NCI-H2029 (cell line): ENCODE measurements around the gene ZBED4.
"Not testable (repeated sequence)": the region's sequence is repeated elsewhere in the genome, so short reads cannot be mapped to it uniquely, and the experiment has no call there.

Experiments used
- DNase-seq: peaks from one replicate; lab custom pipeline; 2025; lab: John Stamatoyannopoulos, UW

ZBED4 gene

DNA sequence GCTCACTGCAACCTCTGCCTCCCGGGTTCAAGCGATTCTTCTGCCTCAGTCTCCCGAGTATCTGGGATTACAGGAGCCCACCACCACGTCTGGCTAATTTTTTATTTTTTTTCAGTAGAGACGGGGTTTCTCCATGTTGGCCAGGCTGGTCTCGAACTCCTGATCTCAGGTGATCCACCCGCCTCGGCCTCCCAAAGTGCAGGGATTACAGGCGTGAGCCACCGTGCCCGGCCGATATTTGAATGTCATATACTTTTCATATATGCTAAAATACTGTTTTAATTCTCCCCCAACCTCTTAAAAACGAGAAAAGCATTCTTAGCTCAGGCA, 1.1 kb upstream of the ZBED4 start:
- DNase-seq: not testable (repeated sequence)

DNA sequence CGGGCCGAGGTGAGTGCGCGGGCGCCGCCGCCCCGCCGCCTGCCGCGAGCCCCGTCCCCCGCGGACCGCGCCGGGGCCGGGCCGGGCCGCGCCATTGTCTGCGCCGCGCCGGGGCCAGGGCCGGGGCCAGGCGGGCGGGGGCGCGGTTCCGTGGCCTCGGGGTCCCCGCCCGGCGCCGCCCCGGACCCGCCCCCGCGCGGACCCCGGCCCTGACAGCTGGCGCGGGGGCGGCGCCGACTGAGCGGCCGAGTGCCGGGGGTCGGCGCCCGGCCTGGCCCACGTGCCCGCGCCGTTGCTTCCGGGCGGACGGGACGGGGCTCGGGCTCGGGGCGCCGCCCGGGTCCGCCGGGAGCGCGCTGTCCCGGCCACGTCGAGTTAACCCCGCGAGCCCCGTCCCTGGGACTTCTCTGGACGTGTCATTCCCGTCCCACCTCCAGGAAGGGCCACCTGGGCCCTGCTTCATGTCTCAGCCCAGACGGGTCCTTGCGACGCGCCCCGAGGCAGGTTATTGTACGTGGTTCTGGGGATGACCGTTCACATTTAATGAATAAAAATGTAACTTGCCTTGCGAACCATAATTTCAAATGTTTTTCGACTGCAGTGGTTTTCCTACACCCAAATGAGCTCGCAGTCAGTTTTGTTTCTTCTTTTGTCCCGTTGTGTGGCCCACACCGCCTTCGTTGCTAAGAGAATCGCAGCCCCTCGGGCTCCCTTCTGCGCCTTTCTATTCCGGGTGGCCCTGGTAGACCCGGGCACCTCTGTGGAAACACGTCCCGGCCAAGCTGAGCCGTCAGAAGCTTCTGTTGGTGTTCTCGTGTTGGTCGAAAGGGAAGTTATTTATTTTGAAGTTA, 562 bp downstream of the ZBED4 start:
- DNase-seq: no peak

- no peak for DNase-seq
Measured at GRCh38 chr22:49855251-49855911, 1.7 kb downstream of the ZBED4 start.

DNA sequence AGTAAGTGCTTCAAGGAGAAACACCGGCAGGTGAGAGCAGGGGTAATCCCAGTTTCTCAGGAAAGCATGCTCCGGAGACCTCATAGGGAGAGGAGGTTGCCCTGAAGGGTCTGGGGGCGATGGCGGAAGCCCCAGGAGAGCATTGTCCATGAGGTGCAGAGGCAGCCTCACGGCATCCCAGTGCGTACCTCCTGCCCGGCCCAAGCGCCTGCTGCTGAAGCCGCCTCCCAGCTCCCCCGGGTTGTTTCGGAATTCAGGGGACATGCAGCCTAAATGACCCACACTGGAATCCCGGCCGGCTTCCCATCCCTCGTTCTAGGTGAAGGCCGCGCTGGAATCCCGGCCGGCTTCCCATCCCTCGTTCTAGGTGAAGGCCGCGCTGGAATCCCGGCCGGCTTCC, 2.7 kb downstream of the ZBED4 start:
- no peak for DNase-seq

DNA sequence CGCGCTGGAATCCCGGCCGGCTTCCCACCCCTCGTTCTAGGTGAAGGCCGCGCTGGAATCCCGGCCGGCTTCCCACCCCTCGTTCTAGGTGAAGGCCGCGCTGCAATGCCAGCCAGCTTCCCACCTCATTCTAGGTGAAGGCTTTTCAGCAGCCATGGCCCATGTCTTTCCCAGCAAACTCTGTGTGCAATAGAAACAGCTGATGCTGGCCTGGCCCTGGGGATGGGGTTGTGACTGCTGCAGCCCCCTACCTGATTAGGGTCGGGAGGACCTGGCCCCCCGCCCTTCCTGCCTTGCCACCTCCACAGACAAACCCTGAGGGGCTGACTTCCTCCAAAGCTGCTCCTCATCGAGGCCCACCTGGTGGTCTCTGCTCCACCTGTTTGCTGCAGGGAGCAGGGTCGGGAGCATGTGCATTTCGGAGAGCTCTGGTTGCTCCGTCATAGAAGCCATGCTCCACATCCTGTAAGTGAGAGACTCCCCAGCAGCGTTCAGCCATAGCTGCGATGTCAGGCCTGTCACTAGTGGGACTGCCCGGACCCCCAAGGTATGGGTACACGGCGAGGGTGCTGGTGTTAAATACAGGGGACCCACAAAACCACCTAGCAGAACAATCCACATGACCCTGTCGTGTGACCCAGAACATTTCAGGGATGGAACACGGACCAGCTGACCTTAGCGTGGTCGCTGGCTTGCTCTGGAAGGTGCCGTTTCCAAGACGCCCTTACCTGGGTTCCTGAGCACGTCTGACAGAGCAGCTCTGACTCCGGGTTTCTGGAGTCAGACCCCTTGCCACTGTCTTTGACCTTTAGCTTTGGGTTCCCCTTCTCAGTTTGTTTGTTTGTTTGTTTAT, 3.3 kb downstream of the ZBED4 start:
- no peak for DNase-seq

- no peak for DNase-seq
Measured at GRCh38 chr22:49858827-49859226, 5.2 kb downstream of the ZBED4 start.

DNA sequence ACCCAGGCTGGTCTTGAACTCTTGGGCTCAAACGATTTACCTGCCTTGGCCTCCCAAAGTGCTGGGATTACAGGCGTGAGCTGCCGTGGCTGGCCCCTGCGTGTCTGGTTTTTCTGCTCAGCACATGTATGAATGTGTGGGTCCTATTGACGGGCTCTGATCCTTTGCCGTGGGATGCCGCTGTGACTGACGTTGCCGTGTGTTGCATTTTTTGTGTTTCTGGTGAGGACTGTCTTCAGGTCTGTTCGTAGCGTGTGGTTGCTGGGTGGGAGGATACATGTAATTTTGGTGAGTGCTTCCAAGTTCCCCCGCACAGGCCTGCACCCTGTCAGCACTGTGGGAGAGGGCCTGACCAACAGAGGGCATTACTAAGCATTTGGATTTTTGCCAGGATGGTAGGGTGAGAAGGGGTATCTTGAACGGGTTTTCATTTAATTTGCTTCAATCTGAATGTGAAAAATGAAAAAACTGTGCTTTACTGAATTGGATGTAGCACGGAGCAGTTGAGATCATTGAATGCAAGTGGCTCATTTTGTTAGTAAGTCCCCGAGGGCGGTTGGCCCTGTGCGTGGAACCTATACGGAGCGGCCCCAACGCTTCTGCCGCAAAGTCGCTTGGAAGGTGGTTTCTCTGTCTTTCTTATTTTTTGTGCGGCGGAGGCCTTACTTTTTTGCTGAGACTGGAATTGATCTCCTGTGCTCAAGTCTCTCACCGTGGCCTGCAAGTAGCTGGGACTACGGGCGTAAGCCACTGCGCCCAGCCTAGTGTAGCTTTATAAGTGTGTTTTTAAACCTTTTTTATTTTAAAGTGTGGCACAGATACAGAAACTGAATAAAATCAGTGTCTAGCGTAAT, 8.2 kb downstream of the ZBED4 start:
- no peak for DNase-seq

- no peak for DNase-seq
Measured at GRCh38 chr22:49862496-49862776, 8.8 kb downstream of the ZBED4 start.

- DNase-seq: no peak
Measured at GRCh38 chr22:49863931-49864330, 10.3 kb downstream of the ZBED4 start.

DNA sequence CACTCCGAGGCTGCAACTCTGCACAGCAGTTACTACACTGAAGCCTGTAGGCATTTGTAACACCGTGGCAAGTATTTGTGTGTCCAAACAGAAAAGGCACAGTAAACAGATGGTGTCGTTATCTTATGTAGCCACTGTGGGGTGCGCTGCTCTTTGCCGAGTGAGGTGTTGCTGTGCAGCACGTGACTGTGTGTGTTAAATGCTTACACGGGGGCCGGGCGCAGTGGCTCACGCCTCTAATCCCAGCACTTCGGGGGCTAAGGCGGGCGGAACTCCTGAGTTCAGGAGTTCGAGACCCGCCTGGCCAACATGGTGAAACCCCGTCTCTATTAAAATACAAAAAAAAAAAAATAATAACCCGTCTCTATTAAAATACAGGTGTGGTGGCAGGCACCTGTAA, 11.5 kb downstream of the ZBED4 start:
- DNase-seq: no peak

DNA sequence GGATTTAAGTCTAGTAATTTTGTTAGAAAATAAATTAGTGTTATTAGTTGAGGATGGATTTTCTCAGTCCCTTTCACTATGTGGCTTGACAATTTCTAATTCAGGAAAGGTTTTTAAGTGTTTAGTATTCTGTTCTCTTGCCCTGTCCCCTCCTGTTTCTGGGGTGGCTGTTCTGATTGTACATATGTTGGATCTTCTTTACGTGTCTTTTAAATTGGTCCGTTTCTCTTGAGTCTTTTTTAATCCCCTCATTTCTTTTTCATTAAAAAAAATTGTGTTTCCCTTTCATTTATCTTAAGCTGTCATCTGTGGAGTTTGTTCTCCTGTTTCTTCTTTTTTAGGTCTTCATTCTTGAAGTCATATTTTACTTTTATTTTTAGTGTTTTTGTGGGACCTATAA, 12.5 kb downstream of the ZBED4 start:
- DNase-seq: no peak

DNA sequence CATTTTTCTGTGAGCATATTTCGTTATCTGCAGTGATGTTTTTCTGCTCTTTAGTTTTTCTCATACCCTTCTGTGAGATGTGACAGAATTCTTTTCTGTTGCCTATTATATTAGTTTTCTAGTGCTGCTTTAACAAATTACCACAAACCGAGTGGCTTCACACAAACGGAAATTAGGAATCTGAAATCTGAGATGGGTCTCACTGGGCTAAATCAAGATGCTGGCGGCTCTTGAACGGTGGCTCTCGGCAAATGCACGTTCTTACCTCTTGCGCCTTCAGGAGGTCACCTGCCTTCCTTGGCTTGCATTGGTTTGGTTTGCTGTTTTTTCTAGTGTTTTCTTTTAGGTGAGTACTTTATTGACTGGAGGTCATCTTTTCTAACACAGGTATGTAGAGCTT, 13.0 kb downstream of the ZBED4 start:
- no peak for DNase-seq

DNA sequence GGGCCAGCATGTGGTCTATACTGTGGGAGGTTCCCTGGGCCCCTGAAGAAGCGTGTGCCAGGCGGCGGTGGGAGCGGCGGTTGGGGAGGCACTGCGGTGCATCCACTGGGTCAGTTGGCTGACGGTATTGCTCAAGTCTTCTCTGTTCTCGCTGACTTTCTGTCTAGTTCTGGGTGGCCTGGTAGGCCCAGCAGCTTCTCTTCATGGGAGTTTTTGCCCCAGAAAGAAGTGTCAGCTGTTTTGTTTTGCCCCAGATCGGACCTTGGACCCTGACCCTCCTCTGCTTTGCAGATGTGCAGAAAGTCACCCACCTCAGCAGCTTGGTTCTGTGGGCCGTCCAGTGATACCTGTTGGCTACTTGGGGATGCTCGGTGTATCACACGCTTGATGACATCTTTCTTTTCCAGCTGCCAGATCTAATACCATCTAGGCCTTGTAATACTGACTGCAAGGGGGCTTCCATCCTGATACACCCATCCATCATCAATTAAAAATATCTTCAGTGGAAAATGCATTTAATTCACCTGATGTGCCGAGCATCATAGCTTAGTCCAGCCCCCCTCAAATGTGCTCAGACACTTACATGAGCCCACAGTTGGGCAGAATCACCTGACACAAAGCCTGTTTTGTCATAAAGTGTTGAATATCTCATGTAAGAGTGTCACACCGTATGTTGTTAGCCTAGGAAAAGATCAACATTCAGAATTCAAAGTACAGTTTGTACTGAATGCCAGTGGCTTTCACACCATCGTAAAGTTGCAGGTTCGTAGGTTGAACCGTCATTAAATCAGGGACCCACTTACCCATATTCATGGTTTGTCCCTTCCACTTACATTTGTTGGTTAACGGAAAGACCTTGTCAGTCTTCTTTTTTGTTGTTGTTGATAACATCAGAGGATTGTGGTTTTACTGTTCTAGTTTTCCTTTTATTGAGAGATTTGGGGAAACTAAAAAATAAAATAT, 13.9 kb downstream of the ZBED4 start:
- DNase-seq: no peak

GRCh38 chr22:49869086-49869830, 15.6 kb downstream of the ZBED4 start:
- DNase-seq: no peak

DNA sequence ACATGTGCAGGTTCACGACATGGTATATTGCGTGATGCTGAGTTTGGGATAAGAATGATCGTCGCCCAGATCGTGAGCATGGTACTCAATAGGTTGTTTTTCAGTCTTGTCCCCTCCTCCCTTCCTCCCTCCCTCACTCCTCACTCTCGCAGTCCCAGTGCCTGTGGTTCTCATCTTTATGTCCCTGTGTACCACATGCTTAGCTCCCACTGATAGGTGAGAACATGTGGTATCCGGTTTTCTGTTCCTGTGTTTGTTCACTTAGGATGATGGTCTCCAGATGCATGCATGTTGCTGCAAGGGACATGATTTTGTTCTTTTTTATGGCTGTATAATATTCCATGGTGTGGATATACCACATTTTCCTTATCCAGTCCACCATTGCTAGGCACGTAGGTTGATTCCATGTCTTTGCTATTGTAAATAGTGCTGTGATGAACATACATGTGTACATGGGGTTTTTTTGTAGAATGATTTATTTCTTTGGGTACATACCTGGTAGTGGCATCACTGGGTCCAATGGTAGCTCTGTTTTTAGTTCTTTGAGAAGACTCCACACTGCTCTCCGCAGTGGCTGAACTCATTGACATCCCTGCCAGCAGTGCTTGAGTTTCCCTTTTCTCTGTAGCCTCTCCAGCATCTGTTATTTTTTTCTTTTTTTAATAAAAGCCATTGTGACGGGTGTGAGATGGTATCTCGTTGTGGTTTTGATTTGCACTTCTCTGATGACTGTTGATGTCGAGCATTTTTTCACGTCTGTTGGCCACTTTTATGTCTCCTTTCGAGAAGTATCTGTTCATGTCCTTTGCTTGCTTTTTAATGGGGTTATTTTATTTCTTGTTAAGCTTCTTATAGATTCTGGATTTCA, 16.4 kb downstream of the ZBED4 start:
- DNase-seq: no peak

- DNase-seq: no peak
Measured at GRCh38 chr22:49871482-49871881, 17.8 kb downstream of the ZBED4 start.

- DNase-seq: no peak
Measured at GRCh38 chr22:49872347-49872746, 18.7 kb downstream of the ZBED4 start.

- DNase-seq: no peak
Measured at GRCh38 chr22:49873228-49873940, 19.7 kb downstream of the ZBED4 start.

DNA sequence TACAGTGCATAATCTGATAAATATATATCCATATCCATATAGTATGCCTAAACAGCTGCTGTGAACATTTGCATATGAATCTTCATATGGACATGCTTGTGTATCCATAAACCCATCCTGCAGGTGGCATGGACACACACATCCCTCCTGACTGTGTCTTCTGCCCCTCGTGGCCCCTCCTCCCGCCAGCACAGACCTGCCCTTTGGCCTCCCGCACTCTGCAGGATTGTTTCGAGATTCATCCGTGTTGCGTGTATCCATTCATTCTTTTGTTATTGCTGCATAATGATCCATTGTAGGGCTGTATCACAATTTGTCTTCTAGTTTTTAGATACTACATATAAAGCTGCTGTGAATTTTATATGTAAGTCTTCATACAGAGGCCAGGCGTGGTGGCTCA, 24.0 kb downstream of the ZBED4 start:
- no peak for DNase-seq
